AG10803 (cell line): Measurements from ENCODE around the gene PHLPP2.

Experiments used
- DNase-seq: peaks from one replicate; pipeline ENCODE4 v3.0.0; 2010; ENCODE audit warnings: low read depth
- H3K4me3 ChIP-seq: 2 replicates; pipeline ENCODE4 v1.5.1; 2011; ENCODE audit warnings: mild to moderate bottlenecking, low read length, control low read depth
- CTCF ChIP-seq: conservative IDR thresholded peaks from 2 replicates; pipeline ENCODE4 v1.5.1; 2011; ENCODE audit warnings: mild to moderate bottlenecking, low read length, control low read depth, inconsistent platforms

Gene PHLPP2

GRCh38 chr16:71670537-71670936 lies 54.0 kb downstream of the PHLPP2 start:
- H3K4me3 ChIP-seq = no peak overlapping the region
- TF ChIP-seq CTCF = no peak
- DNase-seq = no peak

GRCh38 chr16:71669926-71670536 lies 54.5 kb downstream of the PHLPP2 start:
- TF ChIP-seq CTCF = no peak; the same call in 1 of the 2 replicates
- DNase-seq = no peak
- no peak overlapping the region for H3K4me3 ChIP-seq

GRCh38 chr16:71666928-71667707 lies 57.4 kb downstream of the PHLPP2 start:
- DNase-seq = no peak
- TF ChIP-seq CTCF = no peak
- no peak overlapping the region for H3K4me3 ChIP-seq

- no peak for TF ChIP-seq CTCF
- no peak for DNase-seq
- no peak overlapping the region for H3K4me3 ChIP-seq
These were observed 58.2 kb downstream of the PHLPP2 start for GRCh38 chr16:71666264-71666663.

- no peak overlapping the region for H3K4me3 ChIP-seq
- TF ChIP-seq CTCF = no peak
- no peak for DNase-seq
These were observed 65.0 kb downstream of the PHLPP2 start for GRCh38 chr16:71659471-71659870.

DNA sequence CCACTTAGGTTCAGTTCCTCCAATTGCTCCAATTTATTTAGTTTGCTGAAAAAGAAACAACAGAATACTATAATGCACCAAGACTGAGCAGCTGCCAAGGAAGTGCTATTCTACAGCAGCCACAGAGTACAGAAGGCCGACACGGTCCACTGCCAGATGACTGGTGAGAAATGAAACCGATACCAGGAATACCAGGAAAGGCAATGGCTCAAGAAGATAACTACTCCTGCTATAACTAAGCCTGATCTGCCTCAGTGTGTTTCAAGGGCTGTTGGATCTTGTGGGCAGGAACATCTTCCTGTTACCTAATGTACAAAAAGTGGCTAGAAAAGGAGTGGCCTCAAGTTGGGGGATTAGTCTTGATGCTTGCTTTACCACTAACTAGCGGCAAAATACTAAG lies 65.7 kb downstream of the PHLPP2 start:
- DNase-seq = no peak
- no peak for TF ChIP-seq CTCF
- H3K4me3 ChIP-seq = no peak overlapping the region

DNA sequence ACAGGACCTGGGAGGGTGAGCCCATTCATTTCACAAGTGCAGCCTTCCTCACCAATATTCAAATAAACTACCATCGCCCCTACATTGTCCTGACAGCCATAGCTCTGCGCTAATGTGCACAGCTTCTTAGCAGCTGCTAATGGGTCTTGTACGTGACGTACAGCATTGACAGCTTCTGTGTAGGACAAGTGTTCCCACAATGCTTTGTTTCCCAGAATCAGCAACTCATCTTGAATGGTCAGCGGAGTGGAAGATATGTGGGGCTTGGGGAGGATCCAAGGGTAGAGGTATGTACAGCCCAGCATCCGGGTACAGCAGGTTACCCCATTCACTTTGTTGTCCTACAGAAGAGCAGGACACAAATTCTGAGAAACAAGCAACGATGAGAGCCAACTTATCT lies 74.8 kb downstream of the PHLPP2 start:
- no peak for TF ChIP-seq CTCF
- no peak for DNase-seq
- no peak overlapping the region for H3K4me3 ChIP-seq
